DMS53 (cell line): ENCODE results near the gene INPP4B.

Source experiments
- DNase-seq: peaks from one replicate; lab custom pipeline; 2025; lab: John Stamatoyannopoulos, UW

The INPP4B gene

GRCh38 chr4:142581881-142582280 is 264.2 kb downstream of the INPP4B start:
- DNase-seq = no peak

DNA sequence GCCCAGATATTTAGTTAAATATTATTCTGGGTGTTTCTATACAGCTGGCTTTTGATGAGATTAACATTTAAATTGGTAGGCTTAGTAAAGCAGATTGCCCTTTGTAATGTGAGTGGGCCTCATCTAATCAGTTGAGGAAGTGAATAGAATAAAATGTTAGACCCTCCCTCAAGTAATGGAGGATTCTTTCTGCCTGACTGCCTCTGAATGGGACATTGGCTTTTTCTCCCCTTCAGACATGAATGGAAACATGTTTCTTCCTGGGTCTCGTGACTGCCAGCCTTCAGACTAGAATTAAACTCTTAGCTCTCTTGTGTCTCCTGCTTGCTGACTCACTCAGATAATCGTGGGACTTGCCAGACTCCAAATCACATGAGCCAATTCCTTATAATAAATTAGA is 266.7 kb downstream of the INPP4B start:
- DNase-seq = no peak

GRCh38 chr4:142574306-142574705 is 271.8 kb downstream of the INPP4B start:
- DNase-seq = no peak

GRCh38 chr4:142572071-142572470 is 274.0 kb downstream of the INPP4B start:
- DNase-seq = no peak

GRCh38 chr4:142567620-142568451 is 278.3 kb downstream of the INPP4B start:
- no peak for DNase-seq

GRCh38 chr4:142567199-142567598 is 278.9 kb downstream of the INPP4B start:
- DNase-seq = no peak

GRCh38 chr4:142566777-142567176 is 279.3 kb downstream of the INPP4B start:
- no peak for DNase-seq

- no peak for DNase-seq
Measured at GRCh38 chr4:142566243-142566642, 279.9 kb downstream of the INPP4B start.

DNA sequence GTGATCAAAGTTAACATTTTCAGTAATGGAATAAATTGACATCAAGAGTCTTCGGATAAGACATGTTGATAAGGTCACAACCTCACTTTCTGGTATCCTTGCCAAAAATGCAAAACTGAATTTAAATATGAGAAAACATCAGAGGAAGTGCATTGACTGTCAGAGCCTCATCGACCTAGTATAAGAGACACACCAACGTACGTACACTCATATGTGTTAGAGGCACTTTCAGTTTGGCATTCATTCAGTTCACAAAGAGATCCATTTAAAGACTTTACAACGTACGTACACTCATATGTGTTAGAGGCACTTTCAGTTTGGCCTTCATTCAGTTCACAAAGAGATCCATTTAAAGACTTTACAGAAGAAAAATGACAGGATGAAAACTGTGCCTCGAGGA is 280.3 kb downstream of the INPP4B start:
- no peak for DNase-seq

GRCh38 chr4:142563682-142564291 is 282.3 kb downstream of the INPP4B start:
- peak; percentile 4 for DNase-seq

GRCh38 chr4:142559986-142560385 is 286.1 kb downstream of the INPP4B start:
- no peak for DNase-seq

DNA sequence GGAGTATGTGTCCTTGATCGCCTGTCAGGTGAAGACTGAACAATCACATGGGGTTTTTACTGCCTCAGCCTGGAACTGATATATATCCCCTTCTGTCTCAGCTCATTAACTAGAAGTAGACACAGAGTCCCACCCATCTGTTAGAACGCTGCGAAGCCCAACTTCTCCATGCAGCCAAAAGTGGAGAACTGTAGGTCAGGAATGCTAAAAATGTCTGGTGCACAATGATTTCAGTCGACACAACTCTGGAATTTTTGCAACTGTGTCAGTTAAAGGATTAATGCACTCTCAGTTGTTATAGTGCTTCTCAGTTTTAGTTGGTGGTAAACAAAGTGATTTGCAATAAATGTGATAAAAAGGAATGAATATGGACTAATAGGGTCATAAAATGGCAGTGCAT is 287.2 kb downstream of the INPP4B start:
- no peak for DNase-seq

DNA sequence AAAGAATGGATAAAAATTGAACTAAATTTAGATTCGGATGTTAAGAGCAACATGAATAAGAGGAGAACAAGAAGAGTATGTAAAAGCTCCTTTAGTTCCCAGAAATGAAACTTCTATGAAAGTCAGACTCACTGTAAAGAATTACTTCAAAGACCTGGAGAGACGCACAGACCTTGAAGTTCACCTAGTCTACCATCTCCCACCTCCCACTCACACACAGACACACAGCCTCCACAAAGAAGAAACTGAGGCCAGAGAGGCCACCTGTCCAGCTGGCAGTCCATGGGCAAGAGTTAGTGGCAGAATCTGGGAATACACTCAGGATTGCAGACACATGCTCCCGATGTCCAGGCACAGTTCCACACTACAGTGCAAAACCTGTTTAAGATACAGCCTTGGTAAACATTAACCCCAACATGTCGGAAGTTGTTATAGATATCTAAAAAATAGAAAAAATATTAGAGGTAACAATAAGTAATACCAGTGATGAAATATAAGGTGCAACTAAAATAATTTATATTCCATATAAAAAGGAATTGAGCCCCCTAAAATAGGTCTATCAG is 288.8 kb downstream of the INPP4B start:
- DNase-seq = no peak

DNA sequence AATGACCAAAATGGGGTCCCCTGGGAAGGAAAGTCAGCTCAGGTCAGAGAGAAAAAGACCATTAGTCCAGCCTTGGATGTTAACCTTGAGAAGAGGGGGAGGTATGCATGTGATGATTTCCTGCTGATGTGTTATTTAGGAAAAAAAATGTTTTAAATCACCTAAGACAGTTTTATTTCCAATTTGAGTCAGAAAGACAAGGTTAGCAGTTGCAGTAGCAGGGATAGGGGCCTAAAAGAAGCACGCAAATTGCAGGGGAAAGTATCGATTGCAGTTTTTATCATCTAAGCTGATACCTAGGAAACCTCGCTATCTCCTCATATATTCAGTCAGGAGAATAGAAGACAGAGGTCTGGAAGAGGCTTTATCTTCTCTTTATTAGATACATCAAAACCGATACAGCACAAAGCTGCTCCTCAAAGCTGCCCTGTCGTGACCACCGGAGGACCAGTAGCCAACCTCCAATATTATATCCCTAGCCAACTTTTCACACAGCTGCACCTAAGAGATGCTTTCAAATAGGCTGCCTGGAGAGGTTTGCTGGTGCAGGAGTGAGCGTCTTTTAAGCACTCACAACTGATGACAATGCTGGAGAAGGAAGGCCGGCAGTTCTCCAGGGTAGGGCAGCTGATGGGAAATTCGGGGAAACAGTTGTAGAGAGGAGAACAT is 289.4 kb downstream of the INPP4B start:
- no peak for DNase-seq

DNA sequence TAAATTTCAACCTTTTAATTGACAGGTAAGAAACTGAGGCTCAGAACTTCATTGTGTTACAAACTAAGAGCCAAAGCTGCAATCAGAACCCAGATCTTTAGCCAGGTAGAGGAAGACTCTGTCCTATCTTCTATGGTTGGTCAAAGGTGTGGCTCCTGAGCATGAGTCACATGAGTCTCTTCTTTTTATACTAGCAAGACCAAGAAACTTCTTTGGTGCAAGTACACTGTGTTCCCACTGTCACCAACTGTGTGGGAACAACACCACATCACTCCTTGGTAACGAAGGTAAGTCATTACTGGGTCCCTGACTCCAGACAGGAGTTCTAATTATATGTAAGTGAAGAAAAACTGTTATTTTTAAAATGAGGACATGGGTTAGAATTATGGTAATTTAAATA is 290.1 kb downstream of the INPP4B start:
- no peak for DNase-seq

- no peak for DNase-seq
Measured at GRCh38 chr4:142554412-142554811, 291.7 kb downstream of the INPP4B start.

DNA sequence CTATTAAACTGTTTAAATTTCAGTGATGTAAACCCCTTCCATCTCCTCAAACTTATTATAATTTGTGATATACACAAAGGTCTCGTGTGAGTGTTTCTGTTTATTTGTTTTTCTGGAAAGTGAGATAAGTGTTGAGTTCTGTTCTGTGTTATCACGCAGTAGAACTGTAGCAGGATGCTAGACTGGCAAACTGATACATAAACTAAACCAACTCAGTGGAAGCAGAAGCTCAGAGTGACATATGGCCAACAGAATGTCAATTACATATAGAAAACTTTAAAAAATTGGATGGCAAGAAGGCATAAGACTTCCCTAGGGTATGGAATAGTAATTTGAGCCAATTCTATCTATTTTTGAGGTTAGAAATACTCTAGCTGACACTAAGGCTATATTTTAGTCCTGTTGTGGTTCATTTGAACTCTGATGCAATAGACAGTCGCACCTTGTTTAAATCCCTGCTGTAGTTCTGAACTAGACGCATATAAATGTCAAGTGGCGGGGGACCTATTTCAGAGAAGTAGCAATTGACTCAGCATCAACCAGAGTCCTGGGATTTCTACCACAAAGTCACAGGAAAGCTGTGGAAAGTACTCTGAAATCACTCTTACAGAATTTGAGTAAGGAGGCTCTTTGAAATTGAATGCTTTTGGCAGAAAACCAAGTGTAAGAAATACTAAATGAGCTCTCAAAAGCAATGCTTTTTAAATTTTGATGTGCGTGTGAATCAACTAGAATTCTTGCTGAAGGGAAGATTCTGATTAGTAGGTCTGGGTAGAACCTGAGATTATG is 294.4 kb downstream of the INPP4B start:
- DNase-seq = no peak

GRCh38 chr4:142550965-142551364 is 295.1 kb downstream of the INPP4B start:
- peak; percentile 7 for DNase-seq

DNA sequence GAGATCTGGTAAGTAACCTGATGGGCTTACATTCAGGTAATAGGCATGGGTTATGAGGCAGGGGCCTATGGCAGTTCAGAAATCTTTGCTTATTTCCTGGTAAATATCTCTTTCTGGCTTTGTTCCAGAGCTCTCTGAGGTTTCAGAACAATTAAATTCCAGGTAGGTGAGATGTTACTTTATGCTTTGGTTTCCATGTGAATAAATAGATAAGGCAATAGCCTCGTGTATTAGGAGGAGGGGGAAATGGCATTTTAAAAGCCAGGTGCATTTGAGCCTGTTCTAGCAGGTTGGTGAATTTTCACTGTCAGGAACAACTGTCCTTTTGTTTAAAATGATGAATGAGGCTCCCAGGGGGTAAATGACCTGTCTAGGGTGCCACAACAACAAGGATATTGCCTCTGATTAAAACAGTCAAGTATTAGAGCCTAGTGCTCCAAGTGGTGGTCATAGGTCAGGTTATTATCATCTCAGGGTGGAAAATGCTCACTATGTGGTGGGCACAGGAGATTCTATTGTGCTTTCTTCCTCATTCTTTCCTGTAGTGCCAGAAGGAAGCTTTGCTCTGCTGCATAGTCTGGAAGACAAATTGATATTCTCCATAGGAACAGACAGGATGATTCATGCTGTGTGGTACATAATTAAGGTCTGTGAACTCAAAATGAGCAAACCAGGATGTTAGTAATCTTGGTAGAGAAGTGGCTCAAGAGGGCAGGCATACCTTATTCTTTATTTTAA is 296.2 kb downstream of the INPP4B start:
- peak; percentile 85 for DNase-seq

GRCh38 chr4:142549248-142549647 is 296.9 kb downstream of the INPP4B start:
- no peak for DNase-seq

- DNase-seq = peak; percentile 14
Measured at GRCh38 chr4:142548491-142548890, 297.6 kb downstream of the INPP4B start.
